HL-60 (cell line): ENCODE data around the gene KRTAP29-1.
A peak's percentile ranks its signal among the peaks of the same experiment; 100 is the strongest.

Source experiments
- DNase-seq, 2 experiments: peaks; one replicate each; pipeline ENCODE4 v3.0.0-alpha.2; 2010 to 2020; ENCODE audit warnings: low read depth in 1 of 2, low spot score in 1 of 2
- H3K27ac ChIP-seq: fragments of 250-450 bp; sonication (Bioruptor Pico); replicated peaks from 2 replicates; pipeline ENCODE4 v1.5.1; 2020; ENCODE audit warnings: mild to moderate bottlenecking, moderate library complexity
- H3K27me3 ChIP-seq: fragments of 250-450 bp; sonication (Bioruptor Pico); 2 replicates; pipeline ENCODE4 v1.5.1; 2021; ENCODE audit warnings: mild to moderate bottlenecking, moderate library complexity; ENCODE audit not compliant: insufficient read depth, poor library complexity, severe bottlenecking
- H3K4me3 ChIP-seq: replicated peaks from 2 replicates; pipeline ENCODE4 v1.5.1; 2011; ENCODE audit warnings: mild to moderate bottlenecking, control low read depth, low read length; ENCODE audit not compliant: insufficient read depth
- CTCF ChIP-seq: IDR thresholded peaks from one replicate; pipeline ENCODE4 v1.5.1; 2011; ENCODE audit warnings: low read length, control low read depth, inconsistent platforms; ENCODE audit not compliant: insufficient read depth
- GABPA ChIP-seq: IDR thresholded peaks from 2 replicates; pipeline ENCODE4 v1.6.1; 2012; ENCODE audit warnings: low read depth
- POLR2AphosphoS5 ChIP-seq: IDR thresholded peaks from 2 replicates; pipeline ENCODE4 v1.6.1; 2012; ENCODE audit warnings: low read depth
- REST ChIP-seq: IDR thresholded peaks from 2 replicates; pipeline ENCODE4 v1.6.1; 2012; ENCODE audit warnings: low read depth; ENCODE audit not compliant: insufficient replicate concordance
- SPI1 ChIP-seq: IDR thresholded peaks from 2 replicates; pipeline ENCODE4 v1.6.1; 2012; ENCODE audit warnings: low read depth, mild to moderate bottlenecking, borderline replicate concordance

The KRTAP29-1 gene

GRCh38 chr17:41307647-41308046 lies 5.0 kb upstream of the KRTAP29-1 start:
- TF ChIP-seq REST, result peak; percentile 30
- TF ChIP-seq POLR2AphosphoS5, result peak; percentile 51
- no peak for TF ChIP-seq CTCF
- TF ChIP-seq SPI1, result peak; percentile 51; the same call in 1 of the 2 replicates
- peak; percentile 88 for TF ChIP-seq GABPA
- DNase-seq, result peak; percentile 45 to 80

GRCh38 chr17:41304091-41304490 lies 1.4 kb upstream of the KRTAP29-1 start:
- Histone ChIP-seq H3K27me3 (no peaks in the 10 kb centered on the region), H3K4me3 (no peak overlapping the region), H3K27ac (no peak overlapping the region)
- TF ChIP-seq GABPA (no peak), REST (no peak), CTCF (no peak)
- no peak for DNase-seq

More at GRCh38 chr17:41307647-41308046, 5.0 kb upstream of the KRTAP29-1 start:
- Histone ChIP-seq H3K27me3 (no peaks in the 10 kb centered on the region), H3K27ac (peak overlapping the region; percentile 53), H3K4me3 (peak overlapping the region; percentile 9)

GRCh38 chr17:41302981-41303380 lies 330 bp upstream of the KRTAP29-1 start:
- no peak overlapping the region for H3K27ac ChIP-seq
- no peak for DNase-seq
- no peak overlapping the region for H3K4me3 ChIP-seq
- H3K27me3 ChIP-seq, result no peaks in the 10 kb centered on the region
- no peak for TF ChIP-seq CTCF
- no peak for TF ChIP-seq POLR2AphosphoS5
- TF ChIP-seq REST, result no peak
- TF ChIP-seq GABPA, result no peak
- no peak for TF ChIP-seq SPI1
